Measurements from ENCODE around the gene DOK4.

Gene DOK4

GRCh38 chr16:57485916-57486857, at the start of gene DOK4:
Gene DOK4 (minus strand): TSS chr16:57486493. CDS start chr16:57479507, 6,986 bp downstream.
- peak within 1 kb of the TSS; percentile 84 for H3K4me3 ChIP-seq (ENCODE audit: low read depth, low read length)
- peak; percentile 21 for DNase-seq (ENCODE audit: low read depth)

- peak overlapping the region; percentile 81 for H3K4me3 ChIP-seq (ENCODE audit: low read depth, low read length)
- DNase-seq (ENCODE audit: low read depth), result peak; percentile 58
Measured at GRCh38 chr16:57535680-57536305, 49.5 kb upstream of the DOK4 start.

GRCh38 chr16:57534881-57535658, 48.8 kb upstream of the DOK4 start:
- DNase-seq (ENCODE audit: low read depth), result no peak
- peak overlapping the region; percentile 81 for H3K4me3 ChIP-seq (ENCODE audit: low read depth, low read length)

DNA sequence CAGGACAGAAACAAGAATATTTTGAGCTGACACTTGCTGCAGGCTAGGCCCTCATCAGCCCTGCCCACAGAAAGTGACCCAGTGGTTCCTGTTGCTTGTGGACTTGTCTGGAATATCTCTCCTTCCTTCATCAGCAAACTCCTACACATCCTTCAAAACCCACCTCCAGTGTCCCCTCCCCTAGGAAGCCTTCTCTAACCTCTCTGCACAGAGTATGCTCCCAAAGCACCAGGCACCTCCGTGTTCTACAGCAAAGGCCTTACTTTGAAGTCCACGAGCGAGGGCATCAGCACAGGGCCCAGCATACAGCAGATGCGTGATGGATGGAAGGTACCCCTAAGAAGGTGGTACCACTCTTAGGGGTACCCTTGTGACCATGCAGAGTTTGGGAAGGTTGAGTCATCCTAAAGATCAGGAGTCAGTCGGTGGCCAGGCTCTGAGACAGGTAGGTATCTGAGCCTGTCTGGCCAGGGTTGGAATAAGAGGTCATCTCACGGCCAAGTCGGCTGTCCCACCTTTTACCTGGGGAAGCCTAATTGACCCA, 48.1 kb upstream of the DOK4 start:
- H3K4me3 ChIP-seq (ENCODE audit: low read depth, low read length), result no peak overlapping the region
- DNase-seq (ENCODE audit: low read depth), result no peak

DNA sequence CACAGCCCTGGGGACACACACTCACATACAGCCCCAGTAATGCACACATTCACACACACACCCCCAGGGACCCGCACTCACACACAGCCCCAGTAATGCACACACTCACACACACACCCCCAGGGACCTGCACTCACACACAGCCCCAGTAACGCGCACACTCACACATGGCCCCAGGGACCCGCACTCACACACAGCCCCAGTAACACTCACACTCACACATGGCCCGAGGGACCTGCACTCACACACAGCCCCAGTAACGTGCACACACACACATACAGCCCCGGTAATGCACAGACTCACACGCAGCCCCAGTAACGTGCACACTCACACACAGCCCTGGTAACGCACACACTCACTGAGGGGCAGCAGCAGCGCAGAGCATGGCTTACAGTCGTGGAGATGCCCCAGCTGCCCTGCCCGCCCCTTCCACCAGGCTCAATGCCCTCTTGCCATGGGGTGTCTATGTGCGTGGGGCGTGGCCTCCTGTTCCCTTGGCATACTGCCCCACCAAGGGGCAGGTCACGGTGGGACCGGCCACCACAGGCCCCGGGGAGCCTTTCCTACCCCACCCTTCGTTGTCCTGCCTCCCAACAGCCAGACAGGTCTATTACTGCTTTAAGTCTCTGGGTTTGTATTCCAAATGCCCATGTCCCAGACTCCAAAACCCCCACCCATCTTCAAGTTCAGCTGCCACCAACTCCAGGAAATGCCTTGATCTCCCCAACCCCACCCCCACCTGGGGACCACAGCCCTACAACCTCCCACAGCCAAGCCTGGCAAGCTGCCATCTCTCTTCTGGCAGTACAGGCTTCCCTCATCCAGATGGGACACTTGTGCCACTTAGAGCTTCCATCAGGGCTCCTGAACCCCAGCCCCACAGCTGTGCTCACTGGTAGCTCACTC, 47.4 kb upstream of the DOK4 start:
- no peak overlapping the region for H3K4me3 ChIP-seq (ENCODE audit: low read depth, low read length)
- DNase-seq (ENCODE audit: low read depth), result no peak

- no peak overlapping the region for H3K4me3 ChIP-seq (ENCODE audit: low read depth, low read length)
- DNase-seq (ENCODE audit: low read depth), result no peak
Measured at GRCh38 chr16:57532266-57532625, 46.0 kb upstream of the DOK4 start.

DNA sequence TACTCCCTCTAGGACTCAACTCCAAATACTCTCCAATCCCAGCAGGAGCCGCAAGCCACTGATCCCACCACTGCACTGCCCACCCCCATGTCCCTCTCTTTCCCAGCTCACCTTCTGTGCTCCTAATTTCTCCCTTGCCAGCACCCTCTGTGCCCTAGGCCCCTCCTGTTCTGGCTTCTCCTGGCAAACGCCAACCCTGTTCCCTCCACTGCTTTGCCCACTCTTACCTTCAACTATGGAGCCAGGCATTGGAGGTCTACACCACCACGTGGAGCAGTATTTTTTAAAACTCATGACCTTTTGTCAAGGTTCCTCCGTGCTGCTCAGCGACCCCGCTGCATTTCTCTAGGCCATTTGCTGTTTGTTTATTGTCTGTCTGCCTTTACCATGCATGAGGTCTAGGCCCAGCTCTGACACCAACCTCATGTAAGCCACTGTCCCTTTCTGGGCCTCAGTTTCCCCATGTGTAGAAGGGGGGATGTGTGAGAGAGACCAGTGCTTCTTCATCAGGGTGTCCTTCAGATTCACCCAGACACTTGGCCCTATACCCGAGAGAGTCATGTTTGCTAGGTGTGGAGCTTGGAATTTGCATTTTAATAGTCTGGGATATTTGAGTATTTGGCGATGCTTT, 45.5 kb upstream of the DOK4 start:
- no peak overlapping the region for H3K4me3 ChIP-seq (ENCODE audit: low read depth, low read length)
- DNase-seq (ENCODE audit: low read depth), result no peak

- DNase-seq (ENCODE audit: low read depth), result no peak
- H3K4me3 ChIP-seq (ENCODE audit: low read depth, low read length), result no peak overlapping the region
Measured at GRCh38 chr16:57531253-57531575, 44.9 kb upstream of the DOK4 start.

DNA sequence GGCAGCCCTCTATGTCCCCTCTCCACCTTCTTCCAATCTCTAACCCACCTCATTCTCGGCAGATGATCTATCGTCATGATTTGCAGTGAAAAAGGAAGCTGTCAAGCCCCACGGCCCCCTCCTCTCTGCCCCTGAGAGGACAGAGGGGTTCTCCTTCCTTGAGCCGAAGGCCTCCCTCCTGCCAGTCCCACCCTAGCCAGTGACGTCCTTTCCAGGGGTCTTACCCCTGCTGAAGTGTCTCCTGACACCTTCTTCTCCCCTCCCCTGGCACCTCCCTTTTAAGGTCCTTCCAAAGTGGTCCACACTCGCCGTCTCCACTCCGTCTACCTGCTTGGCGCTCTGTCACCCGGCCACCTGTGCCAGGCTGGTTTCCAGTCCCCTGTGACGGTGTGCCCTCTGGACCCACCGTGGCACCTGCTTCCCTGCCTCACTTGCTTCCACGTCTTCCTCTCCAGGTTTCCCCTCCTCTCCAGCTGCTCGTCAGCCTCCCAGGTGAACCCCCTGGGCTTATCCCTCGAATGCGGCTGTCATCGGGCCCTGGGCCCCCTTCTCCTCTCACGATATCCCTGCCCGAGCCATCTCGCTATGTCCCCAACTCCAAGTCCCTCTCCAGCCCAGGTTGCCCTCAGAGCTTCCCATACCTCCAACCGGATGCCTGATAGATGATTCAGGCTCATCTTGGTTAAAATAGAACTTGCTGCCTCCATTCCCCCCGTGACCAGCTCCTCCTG, 44.4 kb upstream of the DOK4 start:
- no peak overlapping the region for H3K4me3 ChIP-seq (ENCODE audit: low read depth, low read length)
- DNase-seq (ENCODE audit: low read depth), result no peak

DNA sequence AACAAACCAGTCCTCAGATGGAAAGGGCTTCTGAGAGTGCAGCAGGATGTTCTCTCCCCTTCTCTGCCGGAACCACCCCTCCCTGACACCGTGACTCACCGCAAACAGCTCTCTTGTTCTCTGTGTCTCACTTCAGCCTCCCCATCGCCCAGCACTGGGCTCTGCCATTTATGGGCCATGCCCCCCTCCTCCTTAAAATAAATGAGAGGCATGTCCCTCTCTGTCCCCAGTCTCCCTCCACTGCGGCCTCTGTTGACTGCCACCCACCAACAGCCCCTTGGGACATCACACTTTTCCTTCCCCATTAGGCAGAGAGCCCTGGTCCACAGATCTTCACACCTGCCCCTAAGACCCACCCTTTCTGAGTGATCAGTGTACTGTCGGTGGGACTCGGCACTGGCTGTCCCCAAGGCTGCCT, 43.8 kb upstream of the DOK4 start:
- DNase-seq (ENCODE audit: low read depth), result peak; percentile 31
- H3K4me3 ChIP-seq (ENCODE audit: low read depth, low read length), result no peak overlapping the region

DNA sequence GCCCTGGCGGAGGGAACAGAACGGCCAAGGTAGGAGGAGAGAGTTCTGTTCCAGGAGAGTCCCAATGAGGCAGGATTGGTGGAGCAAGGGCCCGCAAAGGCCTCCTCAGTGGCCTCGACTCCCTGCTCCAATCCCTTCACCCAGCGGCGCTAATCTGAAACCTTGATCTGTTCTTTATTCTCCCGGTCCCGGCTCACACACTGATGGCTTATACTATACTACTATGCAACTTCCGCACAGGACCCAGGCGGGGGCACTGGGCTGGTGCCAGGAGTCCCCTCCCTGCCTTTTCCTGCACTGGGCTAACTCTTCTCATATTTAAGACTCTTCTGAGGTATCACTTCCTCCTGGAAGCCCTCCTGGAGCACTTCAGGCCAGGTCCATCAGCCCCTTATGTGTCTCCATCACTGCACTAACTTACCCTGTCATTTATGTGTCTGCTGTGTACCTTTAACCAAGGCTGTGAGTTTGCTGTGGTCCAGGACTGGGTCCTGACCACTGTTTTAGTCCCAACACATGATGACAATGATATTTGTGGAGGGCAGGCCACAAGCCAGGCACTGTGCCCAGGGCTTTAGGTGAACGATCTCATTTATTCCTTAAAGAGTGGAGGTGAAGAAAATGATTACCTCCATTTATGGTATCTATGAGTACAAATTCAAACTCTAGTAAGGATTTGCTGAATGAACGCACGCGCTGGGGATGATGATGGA, 43.3 kb upstream of the DOK4 start:
- H3K4me3 ChIP-seq (ENCODE audit: low read depth, low read length), result no peak overlapping the region
- no peak for DNase-seq (ENCODE audit: low read depth)

DNA sequence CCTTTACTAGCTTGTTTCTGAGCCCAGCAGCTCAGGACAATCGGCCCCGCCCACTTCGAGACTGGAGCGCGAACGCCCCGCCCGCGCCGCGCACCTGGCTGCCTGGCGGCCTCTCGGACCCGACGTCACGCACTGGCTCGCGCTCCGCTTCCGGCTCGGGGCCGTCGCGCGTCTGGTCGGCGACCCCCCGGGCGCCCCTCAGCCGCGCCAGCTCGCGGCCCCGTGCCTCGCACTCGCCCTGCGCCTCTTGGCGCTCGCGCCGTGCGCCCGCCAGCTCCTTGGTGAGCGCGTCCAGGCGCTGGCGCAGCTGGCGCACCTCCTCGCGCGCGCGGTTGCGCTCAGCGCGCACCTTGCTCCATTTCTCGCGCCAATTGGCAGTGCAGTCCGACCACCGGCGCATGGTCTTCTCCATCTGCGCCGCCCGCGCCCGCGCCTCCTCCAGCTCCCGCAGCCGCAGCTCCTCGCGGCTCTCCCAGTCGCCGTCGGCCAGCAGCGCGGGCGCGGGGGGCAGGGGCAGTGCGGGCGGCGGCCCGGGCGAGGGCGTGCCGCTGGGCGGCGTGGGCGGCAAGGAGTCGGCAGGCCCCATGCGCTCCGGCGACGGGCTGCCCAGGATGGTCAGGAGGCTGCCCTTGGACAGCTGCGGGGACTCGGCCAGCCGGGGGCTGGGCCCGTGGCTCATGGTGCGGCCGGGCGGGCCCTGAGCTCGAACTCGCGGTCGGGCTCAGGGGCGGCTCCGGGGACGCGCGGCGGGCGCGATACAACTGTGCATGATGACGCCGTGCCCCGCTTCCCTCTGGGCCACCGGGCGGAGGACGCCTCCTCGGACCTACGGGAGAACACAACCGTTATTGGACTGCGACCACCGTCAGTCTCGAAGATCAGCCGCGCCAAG, 42.5 kb upstream of the DOK4 start:
- no peak overlapping the region for H3K4me3 ChIP-seq (ENCODE audit: low read depth, low read length)
- DNase-seq (ENCODE audit: low read depth), result no peak

GRCh38 chr16:57527610-57528360, 41.5 kb upstream of the DOK4 start:
- DNase-seq (ENCODE audit: low read depth), result no peak
- no peak overlapping the region for H3K4me3 ChIP-seq (ENCODE audit: low read depth, low read length)

DNA sequence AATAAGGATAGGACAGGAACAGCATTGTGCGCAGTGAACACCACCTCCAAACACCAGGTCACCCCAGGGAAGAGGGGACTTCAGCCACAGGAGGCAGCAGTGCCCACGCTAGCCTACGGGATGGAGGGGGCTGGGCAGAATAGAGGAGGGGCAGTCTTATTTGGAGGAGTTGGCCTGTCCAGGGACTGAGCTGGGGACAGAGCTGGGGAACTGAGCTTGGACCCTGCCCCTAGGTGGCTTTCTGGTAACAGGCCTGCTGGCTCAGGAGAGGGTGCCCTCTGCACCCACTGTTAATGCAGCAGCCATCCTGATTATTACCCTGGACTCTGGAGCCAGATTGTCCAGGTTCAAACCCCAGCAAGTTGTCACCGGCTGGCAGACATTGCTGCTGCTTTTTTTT, 40.7 kb upstream of the DOK4 start:
- no peak overlapping the region for H3K4me3 ChIP-seq (ENCODE audit: low read depth, low read length)
- DNase-seq (ENCODE audit: low read depth), result no peak

DNA sequence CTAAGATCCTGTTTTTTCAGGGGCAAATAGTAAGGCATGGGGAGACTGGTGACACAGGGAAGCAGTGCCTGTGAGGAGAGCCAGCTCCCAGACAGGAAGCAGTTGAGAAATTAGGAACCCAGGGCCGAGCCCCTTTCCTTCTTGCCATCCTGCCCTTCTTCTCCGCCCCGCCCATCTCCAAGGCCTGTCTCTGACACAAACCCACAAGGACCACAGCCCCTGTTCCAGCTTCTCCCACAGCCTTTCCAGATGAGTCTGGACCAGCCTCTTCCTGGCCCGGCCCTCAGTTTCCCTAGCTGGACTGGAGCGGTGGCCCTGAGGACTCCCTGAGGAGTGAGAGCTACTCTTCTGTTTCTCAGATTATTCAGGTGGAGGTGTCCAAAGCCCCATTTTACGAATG, 40.2 kb upstream of the DOK4 start:
- H3K4me3 ChIP-seq (ENCODE audit: low read depth, low read length), result no peak overlapping the region

GRCh38 chr16:57525761-57526160, 39.5 kb upstream of the DOK4 start:
- DNase-seq (ENCODE audit: low read depth), result no peak
- no peak overlapping the region for H3K4me3 ChIP-seq (ENCODE audit: low read depth, low read length)

More for the DNA sequence above, 40.2 kb upstream of the DOK4 start:
- no peak for DNase-seq (ENCODE audit: low read depth)
